HCT116 (cell line): ENCODE results near the gene GNGT2. TPM values are rescaled to one million over a fixed set of nuclear protein-coding genes. Genes with fewer than 3 reads are reported as not detected.

Source experiments
- ATAC-seq: fragments of 200-7000 bp; cut with Tn5 transposase; 2 replicates; pipeline ENCODE4 v1.9.1; 2020; ENCODE audit warnings: mild to moderate bottlenecking, moderate library complexity
- BruUV-seq: library from RNA; stranded (reverse); fragments of 400-500 nt; replicated peaks from 2 replicates; lab custom pipeline; 2021; lab: Mats Ljungman, UMichigan
- CTCF ChIA-PET: fragments of 300-600 bp; sonication (Branson Sonifier 250); formaldehyde crosslinking; loops from one replicate; lab custom pipeline; 2021; ENCODE audit warnings: antibody characterized with exemption; lab: Charles Lee
- POLR2A ChIA-PET: fragments of 300-600, 350-600 bp; sonication (Branson Sonifier 250); formaldehyde crosslinking; loops from one replicate; lab custom pipeline; 2021; ENCODE audit warnings: antibody characterized with exemption; lab: Charles Lee
- RAD21 ChIA-PET, 2 experiments: fragments of 300-600 bp; sonication (Branson Sonifier 250); formaldehyde crosslinking; loops; one replicate each; lab custom pipeline; 2023; ENCODE audit warnings: low total read pairs in 2 of 2; ENCODE audit not compliant: uncharacterized antibody in 2 of 2, unreplicated experiment in 2 of 2, low non-redundant PET in 1 of 2; lab: Charles Lee
- DNase-seq: peaks from one replicate; pipeline ENCODE4 v3.0.0-alpha.2; 2010; ENCODE audit warnings: low read depth, low spot score
- H2AFZ ChIP-seq: fragments of 200-600 bp; shearing (Covaris generic), sonication (generic); 2 replicates; pipeline ENCODE4 v1.6.1; 2017; ENCODE audit warnings: low read depth, mixed run types, mixed read lengths, antibody characterized with exemption, low read length; ENCODE audit not compliant: poor library complexity, severe bottlenecking
- H3K27ac ChIP-seq: 2 replicates; pipeline ENCODE4 v1.5.1; 2012; ENCODE audit warnings: low read depth, low read length
- H3K27me3 ChIP-seq: fragments of 200-600 bp; sonication (generic); 2 replicates; pipeline ENCODE4 v1.6.1; 2016; ENCODE audit warnings: mixed run types, low read length, mixed read lengths; ENCODE audit not compliant: insufficient read depth
- H3K36me3 ChIP-seq, 2 experiments: fragments of 200-500 bp in 1 of 2; fragments of 200-600 bp in 1 of 2; sonication (Bioruptor generic) in 1 of 2; sonication (generic) in 1 of 2; 2 replicates each; pipeline versions ENCODE4 v1.5.1 to v1.6.1; 2014 to 2016; ENCODE audit warnings: low read length in 2 of 2, inconsistent platforms in 1 of 2, mixed read lengths in 1 of 2, mixed run types in 1 of 2; ENCODE audit not compliant: insufficient read depth in 2 of 2, control insufficient read depth in 1 of 2
- H3K4me1 ChIP-seq, 2 experiments: fragments of 200-600 bp in 1 of 2; sonication (generic) in 1 of 2; 2 replicates each; pipeline versions ENCODE4 v1.5.1 to v1.6.1; 2012 to 2017; ENCODE audit warnings: low read length in 2 of 2, inconsistent platforms in 1 of 2, mild to moderate bottlenecking in 1 of 2, mixed read lengths in 1 of 2, mixed run types in 1 of 2, moderate library complexity in 1 of 2; ENCODE audit not compliant: insufficient read depth in 2 of 2, control insufficient read depth in 1 of 2
- H3K4me2 ChIP-seq: fragments of 200-600 bp; sonication (generic); 2 replicates; pipeline ENCODE4 v1.6.1; 2017; ENCODE audit warnings: mixed run types, low read length, mixed read lengths
- H3K4me3 ChIP-seq, 2 experiments: fragments of 200-600 bp in 1 of 2; sonication (generic) in 1 of 2; replicated peaks in 1 of 2; 2 replicates each; pipeline ENCODE4 v1.5.1; 2011 to 2016; ENCODE audit warnings: low read length in 2 of 2, control low read depth in 1 of 2, low read depth in 1 of 2, mild to moderate bottlenecking in 1 of 2, mixed read lengths in 1 of 2, mixed run types in 1 of 2
- H3K79me2 ChIP-seq: fragments of 200-600 bp; sonication (generic); 2 replicates; pipeline ENCODE4 v1.6.1; 2017; ENCODE audit warnings: mild to moderate bottlenecking, mixed run types, low read length, moderate library complexity, mixed read lengths; ENCODE audit not compliant: insufficient read depth
- H3K9ac ChIP-seq: fragments of 200-600 bp; sonication (generic); 2 replicates; pipeline ENCODE4 v1.6.1; 2016; ENCODE audit warnings: low read length, mixed read lengths
- H3K9me2 ChIP-seq: fragments of 200-600 bp; sonication (generic), shearing (Covaris generic); 2 replicates; pipeline ENCODE4 v1.6.1; 2017; ENCODE audit warnings: mixed run types, mild to moderate bottlenecking, moderate library complexity; ENCODE audit not compliant: insufficient read depth
- H3K9me3 ChIP-seq, 2 experiments: fragments of 200-500 bp in 1 of 2; fragments of 200-600 bp in 1 of 2; sonication (Bioruptor generic) in 1 of 2; sonication (generic) in 1 of 2; 2 replicates each; pipeline ENCODE4 v1.6.1; 2014 to 2017; ENCODE audit warnings: low read length in 2 of 2, mixed read lengths in 2 of 2, inconsistent platforms in 1 of 2, low read depth in 1 of 2, mild to moderate bottlenecking in 1 of 2, mixed run types in 1 of 2, moderate library complexity in 1 of 2; ENCODE audit not compliant: control insufficient read depth in 1 of 2, insufficient read depth in 1 of 2
- H4K20me1 ChIP-seq: fragments of 200-600 bp; sonication (generic), shearing (Covaris generic); 2 replicates; pipeline ENCODE4 v1.6.1; 2017; ENCODE audit warnings: mixed run types, mild to moderate bottlenecking, moderate library complexity; ENCODE audit not compliant: insufficient read depth
- FOSL1 ChIP-seq: IDR thresholded peaks from 2 replicates; pipeline ENCODE4 v1.6.1; 2012; ENCODE audit warnings: low read depth
- SIN3A ChIP-seq: IDR thresholded peaks from 2 replicates; pipeline ENCODE4 v1.6.1; 2012; ENCODE audit warnings: low read depth
- TCF7L2 ChIP-seq: IDR thresholded peaks from 2 replicates; pipeline ENCODE4 v1.7.0; 2011; ENCODE audit warnings: borderline replicate concordance, inconsistent platforms; ENCODE audit not compliant: insufficient read depth, insufficient read length; ENCODE audit errors: extremely low read depth
- YY1 ChIP-seq: IDR thresholded peaks from 2 replicates; pipeline ENCODE4 v1.6.1; 2011; ENCODE audit warnings: low read length, low read depth, moderate library complexity, mild to moderate bottlenecking; ENCODE audit not compliant: insufficient replicate concordance; ENCODE audit errors: extremely low read depth
- ZBTB33 ChIP-seq: IDR thresholded peaks from 2 replicates; pipeline ENCODE4 v1.6.1; 2011; ENCODE audit warnings: mild to moderate bottlenecking, low read length, moderate library complexity; ENCODE audit not compliant: insufficient replicate concordance; ENCODE audit errors: extremely low read depth
- ZFX ChIP-seq: fragments of 450-650 bp; IDR thresholded peaks from 2 replicates; pipeline ENCODE4 v1.6.1; 2017
- intact Hi-C: fragments of 100-400 bp; cut with micrococcal nuclease; formaldehyde crosslinking; loops from 2 replicates; pipeline ENCODE4 v1.10.0; 2022
- total RNA-seq: library from RNA; stranded (reverse); gene quantifications from one replicate; pipeline ENCODE4 v1.2.1, GENCODE V29; 2021; ENCODE audit not compliant: unreplicated experiment
- TF ChIP-seq, protein P1 (sequence below), 3 experiments: fragments of 200-600 bp in 1 of 3; sonication (generic) in 1 of 3; IDR thresholded peaks in 2 of 3; conservative IDR thresholded peaks in 1 of 3; 2 replicates each; pipeline ENCODE4 v1.5.1; 2012 to 2017; ENCODE audit warnings: low read depth in 2 of 3, low read length in 2 of 3, antibody characterized with exemption in 1 of 3, borderline replicate concordance in 1 of 3, control low read depth in 1 of 3, mild to moderate bottlenecking in 1 of 3, mixed read lengths in 1 of 3, mixed run types in 1 of 3, moderate library complexity in 1 of 3; ENCODE audit not compliant: insufficient read depth in 1 of 3

Gene GNGT2
- total RNA-seq, 1 experiment from 2014 or later = not detected

GRCh38 chr17:49195751-49196150, 14.6 kb downstream of the GNGT2 start:
- DNase-seq = no peak
- H3K9me2 ChIP-seq = no peaks in the 10 kb centered on the region
- H3K4me3 ChIP-seq = no peak overlapping the region
- H3K9ac ChIP-seq = no peak overlapping the region
- no peak for ATAC-seq
- BruUV-seq = no TSS peak
- no peak overlapping the region for H2AFZ ChIP-seq
- H3K4me1 ChIP-seq = peaks cover 12 to 48% of the 10 kb centered on the region in 2 experiments; a peak in 3 of 4 replicates
- no peaks in the 10 kb centered on the region for H3K79me2 ChIP-seq
- H3K27ac ChIP-seq = no peak overlapping the region
- H3K9me3 ChIP-seq = no peaks in the 10 kb centered on the region
- H3K27me3 ChIP-seq = no peaks in the 10 kb centered on the region
- H4K20me1 ChIP-seq = no peaks in the 10 kb centered on the region
- POLR2A ChIA-PET = no interaction called here
- no peak for TF ChIP-seq YY1
- no peak for TF ChIP-seq TCF7L2
- no peak for TF ChIP-seq ZBTB33
- no peak for TF ChIP-seq ZFX
- TF ChIP-seq, protein P1, sequence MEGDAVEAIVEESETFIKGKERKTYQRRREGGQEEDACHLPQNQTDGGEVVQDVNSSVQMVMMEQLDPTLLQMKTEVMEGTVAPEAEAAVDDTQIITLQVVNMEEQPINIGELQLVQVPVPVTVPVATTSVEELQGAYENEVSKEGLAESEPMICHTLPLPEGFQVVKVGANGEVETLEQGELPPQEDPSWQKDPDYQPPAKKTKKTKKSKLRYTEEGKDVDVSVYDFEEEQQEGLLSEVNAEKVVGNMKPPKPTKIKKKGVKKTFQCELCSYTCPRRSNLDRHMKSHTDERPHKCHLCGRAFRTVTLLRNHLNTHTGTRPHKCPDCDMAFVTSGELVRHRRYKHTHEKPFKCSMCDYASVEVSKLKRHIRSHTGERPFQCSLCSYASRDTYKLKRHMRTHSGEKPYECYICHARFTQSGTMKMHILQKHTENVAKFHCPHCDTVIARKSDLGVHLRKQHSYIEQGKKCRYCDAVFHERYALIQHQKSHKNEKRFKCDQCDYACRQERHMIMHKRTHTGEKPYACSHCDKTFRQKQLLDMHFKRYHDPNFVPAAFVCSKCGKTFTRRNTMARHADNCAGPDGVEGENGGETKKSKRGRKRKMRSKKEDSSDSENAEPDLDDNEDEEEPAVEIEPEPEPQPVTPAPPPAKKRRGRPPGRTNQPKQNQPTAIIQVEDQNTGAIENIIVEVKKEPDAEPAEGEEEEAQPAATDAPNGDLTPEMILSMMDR (IDR thresholded peaks at IDR 0.05 in 2 of 3, conservative IDR thresholded peaks at IDR 0.05 in 1 of 3; ENCODE audit: borderline replicate concordance in 1 of 3, insufficient read depth in 1 of 3, low read depth in 2 of 3, low read length in 2 of 3) = no peak
- TF ChIP-seq FOSL1 = no peak
- TF ChIP-seq SIN3A = no peak
- CTCF ChIA-PET = interaction anchor here (1.6 kb wide), 1 partner anchor 32 kb away, joined by 6 read pairs; no protein-coding TSS in a partner anchor
- intact Hi-C loops = no loop called here
- no peaks in the 10 kb centered on the region for H3K36me3 ChIP-seq
- no peak overlapping the region for H3K4me2 ChIP-seq
- RAD21 ChIA-PET = no interaction called here
